HG02885 (cell line): ENCODE data around the gene KRT39.

ENCODE experiments used
- ATAC-seq: cut with Tn5 transposase; IDR thresholded peaks from one replicate; pipeline ENCODE4 v1.9.1; 2021; ENCODE audit warnings: mild to moderate bottlenecking; ENCODE audit not compliant: unreplicated experiment, poor library complexity

The KRT39 gene

GRCh38 chr17:40909351-40909750 is 57.4 kb downstream of the KRT39 start:
- ATAC-seq = no peak
